A673 (cell line): ENCODE data around the gene MED12L.

Experiments
- EZH2 ChIP-seq: fragments of 200-600 bp; sonication (generic); IDR thresholded peaks from 2 replicates; pipeline ENCODE4 v1.6.1; 2017; ENCODE audit warnings: borderline replicate concordance, low read depth, mild to moderate bottlenecking, mixed read lengths, antibody characterized with exemption, low read length; ENCODE audit not compliant: poor library complexity, severe bottlenecking
- TF ChIP-seq, protein P1 (sequence below): fragments of 300-800, 200-600 bp; sonication (generic); conservative IDR thresholded peaks from 2 replicates; pipeline ENCODE4 v1.5.1; 2017; ENCODE audit warnings: low read depth, mild to moderate bottlenecking, antibody characterized with exemption, low read length, moderate library complexity, mixed read lengths

- TF ChIP-seq, protein P1, sequence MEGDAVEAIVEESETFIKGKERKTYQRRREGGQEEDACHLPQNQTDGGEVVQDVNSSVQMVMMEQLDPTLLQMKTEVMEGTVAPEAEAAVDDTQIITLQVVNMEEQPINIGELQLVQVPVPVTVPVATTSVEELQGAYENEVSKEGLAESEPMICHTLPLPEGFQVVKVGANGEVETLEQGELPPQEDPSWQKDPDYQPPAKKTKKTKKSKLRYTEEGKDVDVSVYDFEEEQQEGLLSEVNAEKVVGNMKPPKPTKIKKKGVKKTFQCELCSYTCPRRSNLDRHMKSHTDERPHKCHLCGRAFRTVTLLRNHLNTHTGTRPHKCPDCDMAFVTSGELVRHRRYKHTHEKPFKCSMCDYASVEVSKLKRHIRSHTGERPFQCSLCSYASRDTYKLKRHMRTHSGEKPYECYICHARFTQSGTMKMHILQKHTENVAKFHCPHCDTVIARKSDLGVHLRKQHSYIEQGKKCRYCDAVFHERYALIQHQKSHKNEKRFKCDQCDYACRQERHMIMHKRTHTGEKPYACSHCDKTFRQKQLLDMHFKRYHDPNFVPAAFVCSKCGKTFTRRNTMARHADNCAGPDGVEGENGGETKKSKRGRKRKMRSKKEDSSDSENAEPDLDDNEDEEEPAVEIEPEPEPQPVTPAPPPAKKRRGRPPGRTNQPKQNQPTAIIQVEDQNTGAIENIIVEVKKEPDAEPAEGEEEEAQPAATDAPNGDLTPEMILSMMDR, result no peak
- TF ChIP-seq EZH2, result no peak
Measured at GRCh38 chr3:151109286-151109800, 23.9 kb downstream of the MED12L start.
